Measurements from ENCODE around the gene MAN2C1. TPM values are rescaled to one million over a fixed set of nuclear protein-coding genes. Genes with fewer than 3 reads are reported as not detected.
"Not testable (repeated sequence)": the region's sequence is repeated elsewhere in the genome, so short reads cannot be mapped to it uniquely, and the experiment has no call there.

Gene MAN2C1
- total RNA-seq, 1 donor from 2014 or later, result 198 TPM

- no peaks in the 10 kb centered on the region for H3K27me3 ChIP-seq
- peaks cover 0 to 12% of the 10 kb centered on the region in 2 donors for H3K36me3 ChIP-seq
- no peak for DNase-seq (ENCODE audit: extremely low spot score in 2 of 2)
- peaks cover 25% of the 10 kb centered on the region for H3K4me1 ChIP-seq
- TF ChIP-seq POLR2AphosphoS5 (IDR thresholded peaks at IDR 0.05; ENCODE audit: insufficient read depth in 1 of 2, low read depth in 1 of 2) (no peak), CTCF (IDR thresholded peaks at IDR 0.05) (no peak), POLR2A (IDR thresholded peaks at IDR 0.05) (no peak)
- no peak overlapping the region for H3K27ac ChIP-seq
- H3K9me3 ChIP-seq, result no peaks in the 10 kb centered on the region
- no peak overlapping the region for H3K4me3 ChIP-seq
- intact Hi-C loops (cut with DNase I), result no loop called here
Observed at GRCh38 chr15:75350601-75351361, 17.6 kb downstream of the MAN2C1 start.

GRCh38 chr15:75349851-75350588, 18.4 kb downstream of the MAN2C1 start:
- Histone ChIP-seq H3K4me1 (peaks cover 25% of the 10 kb centered on the region), H3K36me3 (peaks cover 0 to 6% of the 10 kb centered on the region in 2 donors)

GRCh38 chr15:75349351-75349669, 19.1 kb downstream of the MAN2C1 start:
- intact Hi-C loops (cut with DNase I); H3K27ac ChIP-seq: not testable (repeated sequence)
- H3K4me3 ChIP-seq, result peak overlapping the region in 1 of 2 donors; percentile 92

More at GRCh38 chr15:75349851-75350588, 18.4 kb downstream of the MAN2C1 start:
- no peaks in the 10 kb centered on the region for H3K9me3 ChIP-seq
- no peaks in the 10 kb centered on the region for H3K27me3 ChIP-seq
- no peak overlapping the region for H3K4me3 ChIP-seq
- intact Hi-C loops (cut with DNase I), result no loop called here
- no peak for TF ChIP-seq POLR2AphosphoS5 (IDR thresholded peaks at IDR 0.05; ENCODE audit: insufficient read depth in 1 of 2, low read depth in 1 of 2)
- no peak for TF ChIP-seq CTCF (IDR thresholded peaks at IDR 0.05)
- TF ChIP-seq POLR2A (IDR thresholded peaks at IDR 0.05), result no peak
- H3K27ac ChIP-seq, result no peak overlapping the region
- DNase-seq (ENCODE audit: extremely low spot score in 2 of 2), result no peak

GRCh38 chr15:75348562-75349350, 19.7 kb downstream of the MAN2C1 start:
- no peak for DNase-seq (ENCODE audit: extremely low spot score in 2 of 2)
- TF ChIP-seq POLR2AphosphoS5 (IDR thresholded peaks at IDR 0.05; ENCODE audit: insufficient read depth in 1 of 2, low read depth in 1 of 2) (no peak), POLR2A (IDR thresholded peaks at IDR 0.05) (no peak), CTCF (IDR thresholded peaks at IDR 0.05) (no peak)
- Histone ChIP-seq H3K27ac (peak overlapping the region; percentile 84), H3K36me3 (no peaks in the 10 kb centered on the region), H3K4me3 (peak overlapping the region; percentile 72 to 92), H3K4me1 (peaks cover 25% of the 10 kb centered on the region), H3K27me3 (no peaks in the 10 kb centered on the region), H3K9me3 (no peaks in the 10 kb centered on the region)
- intact Hi-C loops (cut with DNase I), result no loop called here

More at GRCh38 chr15:75349351-75349669, 19.1 kb downstream of the MAN2C1 start:
- H3K36me3 ChIP-seq; H3K27me3 ChIP-seq; H3K9me3 ChIP-seq; DNase-seq (ENCODE audit: extremely low spot score in 2 of 2): not testable (repeated sequence)
- peaks cover 25% of the 10 kb centered on the region for H3K4me1 ChIP-seq

- Histone ChIP-seq H3K36me3 (no peaks in the 10 kb centered on the region), H3K9me3 (no peaks in the 10 kb centered on the region), H3K4me1 (peaks cover 25% of the 10 kb centered on the region), H3K27ac (peak overlapping the region; percentile 84), H3K27me3 (no peaks in the 10 kb centered on the region), H3K4me3 (peak overlapping the region; percentile 72 to 92)
- intact Hi-C loops (cut with DNase I), result no loop called here
- no peak for DNase-seq (ENCODE audit: extremely low spot score in 2 of 2)
- TF ChIP-seq CTCF (IDR thresholded peaks at IDR 0.05), result no peak
- no peak for TF ChIP-seq POLR2A (IDR thresholded peaks at IDR 0.05)
- TF ChIP-seq POLR2AphosphoS5 (IDR thresholded peaks at IDR 0.05; ENCODE audit: insufficient read depth in 1 of 2, low read depth in 1 of 2), result no peak
Observed at GRCh38 chr15:75348034-75348561, 20.3 kb downstream of the MAN2C1 start.
